ENCODE measurements around the gene ZNF689. TPM values are rescaled to one million over a fixed set of nuclear protein-coding genes. Genes with fewer than 3 reads are reported as not detected.
A peak's percentile ranks its signal among the peaks of the same experiment; 100 is the strongest.

ZNF689 gene
- polyA plus RNA-seq, 2 of the 4 experiments (the other 2 are of a cell fraction): 6.8 to 7.4 TPM

DNA sequence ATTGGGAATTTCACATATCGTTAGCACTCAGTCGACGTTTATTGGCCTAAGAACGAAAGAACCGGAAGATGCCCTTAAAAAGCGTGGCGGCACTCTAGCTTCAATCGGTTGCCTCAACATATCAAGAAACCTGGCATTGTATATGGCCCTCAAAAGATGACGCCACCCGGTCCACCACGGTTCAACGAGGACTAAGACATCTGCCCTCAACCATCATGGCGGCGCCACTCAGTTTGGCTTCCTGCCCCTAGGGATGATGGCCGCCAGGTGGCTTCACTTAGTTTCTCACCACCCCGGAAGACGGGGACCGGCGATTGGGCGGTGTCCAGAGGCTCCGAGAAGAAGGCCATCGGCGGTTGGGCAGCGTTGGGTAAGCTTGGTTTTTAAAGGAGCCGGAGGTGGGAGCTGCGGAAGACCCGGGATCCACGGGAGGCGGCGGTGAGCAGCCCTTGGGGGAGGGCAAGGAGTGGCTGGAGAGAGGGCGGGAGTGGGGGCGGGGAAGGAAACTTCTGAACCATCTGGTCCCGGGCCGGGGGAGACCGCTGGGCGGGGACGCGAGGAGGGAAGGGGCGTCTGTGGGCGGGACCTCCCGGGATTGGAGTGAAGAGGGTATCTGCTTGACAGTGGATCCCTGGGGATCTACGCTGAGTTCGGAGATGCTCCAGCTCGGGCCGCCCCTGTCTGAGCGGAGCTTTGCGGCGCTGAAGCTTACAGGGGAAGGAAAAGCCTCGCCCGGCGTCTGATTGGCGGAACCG is 40.4 kb upstream of the ZNF689 start, which contains the start of gene PRR14 (continued):
- TF ChIP-seq BHLHE40 (IDR thresholded peaks at IDR 0.05; ENCODE audit: low read depth, low read length) (no peak), FOXS1 (CRISPR knock-in tag; IDR thresholded peaks at IDR 0.05) (no peak), HOXB5 (CRISPR knock-in tag; IDR thresholded peaks at IDR 0.05) (no peak), RNF2 (IDR thresholded peaks at IDR 0.05; ENCODE audit: borderline replicate concordance, low read depth) (no peak), MAZ (IDR thresholded peaks at IDR 0.05; ENCODE audit: borderline replicate concordance, low read depth, low read length) (no peak), CEBPB (IDR thresholded peaks at IDR 0.05) (no peak), JUN (IDR thresholded peaks at IDR 0.05) (peak in 1 of 2 experiments; percentile 68; a peak in 2 of 5 replicates), CBX8 (IDR thresholded peaks at IDR 0.05) (no peak), SMC3 (IDR thresholded peaks at IDR 0.05) (no peak), EHF (CRISPR knock-in tag; IDR thresholded peaks at IDR 0.05) (no peak), GATA3 (IDR thresholded peaks at IDR 0.05; ENCODE audit: borderline replicate concordance) (no peak)
- TF ChIP-seq, protein P1, sequence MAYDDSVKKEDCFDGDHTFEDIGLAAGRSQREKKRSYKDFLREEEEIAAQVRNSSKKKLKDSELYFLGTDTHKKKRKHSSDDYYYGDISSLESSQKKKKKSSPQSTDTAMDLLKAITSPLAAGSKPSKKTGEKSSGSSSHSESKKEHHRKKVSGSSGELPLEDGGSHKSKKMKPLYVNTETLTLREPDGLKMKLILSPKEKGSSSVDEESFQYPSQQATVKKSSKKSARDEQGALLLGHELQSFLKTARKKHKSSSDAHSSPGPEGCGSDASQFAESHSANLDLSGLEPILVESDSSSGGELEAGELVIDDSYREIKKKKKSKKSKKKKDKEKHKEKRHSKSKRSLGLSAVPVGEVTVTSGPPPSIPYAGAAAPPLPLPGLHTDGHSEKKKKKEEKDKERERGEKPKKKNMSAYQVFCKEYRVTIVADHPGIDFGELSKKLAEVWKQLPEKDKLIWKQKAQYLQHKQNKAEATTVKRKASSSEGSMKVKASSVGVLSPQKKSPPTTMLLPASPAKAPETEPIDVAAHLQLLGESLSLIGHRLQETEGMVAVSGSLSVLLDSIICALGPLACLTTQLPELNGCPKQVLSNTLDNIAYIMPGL (CRISPR knock-in tag; IDR thresholded peaks at IDR 0.05; ENCODE audit: borderline replicate concordance): no peak
- TF ChIP-seq, protein P2, sequence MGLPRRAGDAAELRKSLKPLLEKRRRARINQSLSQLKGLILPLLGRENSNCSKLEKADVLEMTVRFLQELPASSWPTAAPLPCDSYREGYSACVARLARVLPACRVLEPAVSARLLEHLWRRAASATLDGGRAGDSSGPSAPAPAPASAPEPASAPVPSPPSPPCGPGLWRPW (IDR thresholded peaks at IDR 0.05): no peak

DNA sequence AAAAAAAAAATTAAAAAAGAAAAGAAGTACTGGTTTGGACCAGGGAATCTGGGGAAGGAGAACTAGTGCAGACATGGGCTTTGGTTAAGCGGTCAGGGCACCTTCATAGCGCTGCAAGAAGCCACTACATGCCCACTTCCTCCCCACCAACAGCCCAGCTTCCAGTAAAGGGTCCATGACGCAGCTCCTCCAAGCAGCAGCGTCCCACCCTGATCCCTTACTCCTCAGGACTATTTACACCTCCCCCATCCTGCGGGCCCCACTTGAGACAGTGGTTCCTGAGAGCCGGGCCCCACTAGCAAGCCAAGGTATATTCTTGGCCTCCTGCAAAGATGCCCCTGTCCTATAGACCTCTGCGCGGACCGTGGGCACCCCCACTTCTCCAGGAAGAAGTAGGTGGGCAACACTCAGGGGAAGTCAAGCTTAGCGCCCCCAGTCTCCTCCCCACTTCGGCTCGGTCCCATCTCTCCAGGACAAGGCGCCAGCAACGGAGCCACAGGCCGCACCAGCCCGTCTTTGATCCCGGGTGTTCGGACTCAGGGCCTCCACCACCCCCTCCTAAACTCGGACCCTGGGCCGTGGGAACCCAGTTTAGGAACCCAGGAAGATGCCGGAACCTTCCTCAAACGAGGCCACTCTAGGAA is 39.7 kb upstream of the ZNF689 start:
- Histone ChIP-seq H3K4me3 (peak overlapping the region; percentile 26; the same call in 1 of the 3 replicates), H3K4me1 (peaks cover 12% of the 10 kb centered on the region; the same call in 2 of the 3 replicates), H3K27ac (peak overlapping the region; percentile 76 to 96), H3K9me3 (no peaks in the 10 kb centered on the region), H3K4me2 (peak overlapping the region; percentile 65)
- 71% methylated on average over 22 of the region's 22 CpGs for WGBS (ENCODE audit: missing lambda C conversion rate)
- FAIRE-seq (no peak), ATAC-seq (no peak), DNase-seq (ENCODE audit: low read depth in 1 of 2, low spot score in 1 of 2) (no peak)
- POLR2A ChIA-PET: interaction anchor here (0.5 to 1.3 kb wide), 9 partner anchors 9 to 264 kb away, joined by 3 to 14 read pairs (median 5); partner anchors contain the start of genes DCTPP1 and PHKG2
- TF ChIP-seq FOSL2 (IDR thresholded peaks at IDR 0.05) (no peak), FOSL2 (CRISPR knock-in tag; IDR thresholded peaks at IDR 0.05) (no peak), ZFP36 (IDR thresholded peaks at IDR 0.05; ENCODE audit: borderline replicate concordance, partially characterized antibody) (no peak), TP53 (CRISPR knock-in tag; IDR thresholded peaks at IDR 0.05) (0 out of 2 replicates have a peak, but pooled peaks have one; percentile 52), CEBPB (IDR thresholded peaks at IDR 0.05) (no peak), POLR2AphosphoS2 (conservative IDR thresholded peaks at IDR 0.05; ENCODE audit: low read length) (no peak)
- CTCF ChIA-PET: interaction anchor here (0.9 to 4.2 kb wide), 11 partner anchors 9 to 207 kb away, joined by 3 to 26 read pairs (median 5); partner anchors contain the start of gene ZNF688

DNA sequence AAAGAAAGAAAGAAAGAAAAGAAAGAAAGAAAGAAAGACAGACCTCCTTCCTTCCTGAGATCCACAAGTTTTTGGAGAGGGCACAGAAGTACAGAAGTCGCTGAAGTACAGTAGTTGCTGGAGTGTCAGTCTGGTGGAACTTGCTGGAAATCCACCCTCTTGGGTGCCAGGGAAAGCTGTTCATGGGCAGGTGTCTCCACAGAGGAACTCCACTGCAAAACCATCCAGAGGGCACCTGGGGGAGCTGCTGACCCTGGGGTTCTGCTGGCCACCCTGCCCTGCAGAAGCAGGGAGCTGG is 37.0 kb upstream of the ZNF689 start:
- no peak overlapping the region for H3K4me3 ChIP-seq
- ATAC-seq: no peak
- no peak for TF ChIP-seq CHD4 (IDR thresholded peaks at IDR 0.05; ENCODE audit: borderline replicate concordance)
- TF ChIP-seq BHLHE40 (IDR thresholded peaks at IDR 0.05; ENCODE audit: low read depth, low read length): no peak
- TF ChIP-seq EHF (CRISPR knock-in tag; IDR thresholded peaks at IDR 0.05): no peak
- H3K4me2 ChIP-seq: no peak overlapping the region
- no peaks in the 10 kb centered on the region for H3K9me3 ChIP-seq
- DNase-seq (ENCODE audit: low read depth in 1 of 2, low spot score in 1 of 2): no peak
- H3K4me1 ChIP-seq: peaks cover 7% of the 10 kb centered on the region; the same call in 2 of the 3 replicates
- ChIA-PET POLR2A (no interaction called here), CTCF (no interaction called here)
- H3K27ac ChIP-seq: no peak overlapping the region
- no peak for FAIRE-seq
- WGBS (ENCODE audit: missing lambda C conversion rate): 71% methylated on average over 1 of the region's 1 CpG

Measured in A549 (cell line).